CD4-positive, alpha-beta memory T cell (primary cell): ENCODE results near the gene USP31. TPM values are rescaled to one million over a fixed set of nuclear protein-coding genes. Genes with fewer than 3 reads are reported as not detected.
A peak's percentile ranks its signal among the peaks of the same experiment; 100 is the strongest.

Experiments used
- CTCF ChIA-PET: fragments of 350-600 bp; sonication (Branson Sonifier 250); formaldehyde crosslinking; loops from one replicate; lab custom pipeline; 2021; ENCODE audit warnings: inconsistent platforms; ENCODE audit not compliant: partially characterized antibody; lab: Charles Lee
- POLR2A ChIA-PET: fragments of 350-600 bp; sonication (Branson Sonifier 250); formaldehyde crosslinking; loops from one replicate; lab custom pipeline; 2021; ENCODE audit not compliant: partially characterized antibody; lab: Charles Lee
- DNase-seq, 5 donors: peaks; one replicate each; pipeline versions ENCODE4 v3.0.0 to v3.0.0-alpha.2; 2020 to 2022; ENCODE audit warnings: mixed read lengths in 1 of 5
- H3K27ac ChIP-seq: one replicate; pipeline ENCODE4 v1.7.0; 2013; ENCODE audit warnings: low read depth, low read length
- H3K27me3 ChIP-seq: 2 replicates; pipeline ENCODE4 v1.7.0; 2013; ENCODE audit warnings: mild to moderate bottlenecking, low read length, moderate library complexity; ENCODE audit not compliant: insufficient read depth
- H3K36me3 ChIP-seq: 2 replicates; pipeline ENCODE4 v1.7.0; 2013; ENCODE audit warnings: mild to moderate bottlenecking, low read length, moderate library complexity; ENCODE audit not compliant: insufficient read depth
- H3K4me1 ChIP-seq: 2 replicates; pipeline ENCODE4 v1.7.0; 2013; ENCODE audit warnings: mild to moderate bottlenecking, low read length, moderate library complexity; ENCODE audit not compliant: insufficient read depth
- H3K4me3 ChIP-seq, 2 donors: one replicate each; pipeline ENCODE4 v1.7.0; 2013; ENCODE audit warnings: low read length in 2 of 2, mild to moderate bottlenecking in 1 of 2
- H3K9me3 ChIP-seq, 2 donors: one replicate each; pipeline ENCODE4 v1.7.0; 2013; ENCODE audit warnings: low read length in 2 of 2, control low read depth in 1 of 2; ENCODE audit not compliant: control insufficient read depth in 1 of 2
- H3K27ac Mint-ChIP-seq, 7 donors: one replicate each; pipeline ENCODE4 v1.8.0; 2020 to 2021; ENCODE audit warnings: mixed read lengths in 7 of 7, mild to moderate bottlenecking in 6 of 7, inconsistent platforms in 3 of 7, moderate library complexity in 3 of 7
- H3K27me3 Mint-ChIP-seq, 2 donors: one replicate each; pipeline ENCODE4 v1.8.0; 2020 to 2021; ENCODE audit warnings: mixed read lengths in 2 of 2
- H3K36me3 Mint-ChIP-seq, 2 donors: one replicate each; pipeline ENCODE4 v1.8.0; 2020 to 2021; ENCODE audit warnings: mixed read lengths in 2 of 2, inconsistent platforms in 1 of 2, mild to moderate bottlenecking in 1 of 2
- H3K4me1 Mint-ChIP-seq, 4 donors: one replicate each; pipeline ENCODE4 v1.8.0; 2020 to 2021; ENCODE audit warnings: mixed read lengths in 4 of 4, mild to moderate bottlenecking in 1 of 4
- H3K4me3 Mint-ChIP-seq, 8 donors: one replicate each; pipeline ENCODE4 v1.8.0; 2020 to 2021; ENCODE audit warnings: mixed read lengths in 8 of 8, mild to moderate bottlenecking in 7 of 8, moderate library complexity in 6 of 8, inconsistent platforms in 3 of 8
- H3K9me3 Mint-ChIP-seq, 8 donors: one replicate each; pipeline ENCODE4 v1.8.0; 2020 to 2021; ENCODE audit warnings: mixed read lengths in 8 of 8, mild to moderate bottlenecking in 5 of 8, inconsistent platforms in 3 of 8, moderate library complexity in 1 of 8
- intact Hi-C: fragments of 100-400 bp; cut with micrococcal nuclease; formaldehyde crosslinking; loops from one replicate; pipeline ENCODE4 v1.15.1; 2023
- polyA plus RNA-seq, 2 donors: library from polyadenylated mRNA; unstranded; fragments of 300-500 nt; fragmentation: Illumina TruSeq; gene quantifications; one replicate each; pipeline ENCODE4 v1.2.3, GENCODE V29; 2021
- total RNA-seq, 2 experiments: library from RNA; stranded (reverse); gene quantifications; one replicate each; pipeline ENCODE4 v1.2.3, GENCODE V29; 2021

Gene USP31
- total and polyA plus RNA-seq, 4 experiments from 2014 or later: 0.07 to 5.0 (median 2.9) TPM

- Mint-ChIP-seq H3K4me3 (no peak overlapping the region), H3K36me3 (no peaks in the 10 kb centered on the region), H3K4me1 (peaks cover 0 to under 1% (median 0%) of the 10 kb centered on the region in 4 donors), H3K27me3 (peaks cover 15 to 17% of the 10 kb centered on the region in 2 donors), H3K9me3 (peaks cover 0 to 2% (median 0%) of the 10 kb centered on the region in 8 donors), H3K27ac (no peak overlapping the region)
- POLR2A ChIA-PET: no interaction called here
- Histone ChIP-seq H3K4me3 (no peak overlapping the region), H3K36me3 (no peaks in the 10 kb centered on the region), H3K27me3 (peaks cover 6% of the 10 kb centered on the region), H3K27ac (no peak overlapping the region), H3K9me3 (no peaks in the 10 kb centered on the region), H3K4me1 (no peaks in the 10 kb centered on the region)
- CTCF ChIA-PET: no interaction called here
- intact Hi-C loops: no loop called here
- no peak for DNase-seq
These were observed 93.8 kb downstream of the USP31 start for GRCh38 chr16:23055481-23055880.

GRCh38 chr16:23052908-23053580 lies 96.2 kb downstream of the USP31 start:
- peaks cover 6% of the 10 kb centered on the region for H3K27me3 ChIP-seq
- no peak overlapping the region for H3K27ac Mint-ChIP-seq
- no peaks in the 10 kb centered on the region for H3K4me1 Mint-ChIP-seq
- peaks cover 0 to 2% (median 0%) of the 10 kb centered on the region in 8 donors for H3K9me3 Mint-ChIP-seq
- no peaks in the 10 kb centered on the region for H3K9me3 ChIP-seq
- H3K36me3 ChIP-seq: no peaks in the 10 kb centered on the region
- H3K4me3 Mint-ChIP-seq: no peak overlapping the region
- ChIA-PET CTCF (no interaction called here), POLR2A (no interaction called here)
- no peak overlapping the region for H3K4me3 ChIP-seq
- H3K36me3 Mint-ChIP-seq: no peaks in the 10 kb centered on the region
- peaks cover 18 to 27% of the 10 kb centered on the region in 2 donors for H3K27me3 Mint-ChIP-seq
- H3K4me1 ChIP-seq: no peaks in the 10 kb centered on the region
- intact Hi-C loops: no loop called here
- DNase-seq: no peak
- no peak overlapping the region for H3K27ac ChIP-seq

- Mint-ChIP-seq H3K36me3 (no peaks in the 10 kb centered on the region), H3K27me3 (peaks cover 21 to 32% of the 10 kb centered on the region in 2 donors), H3K27ac (no peak overlapping the region), H3K9me3 (peaks cover 0 to 2% (median 0%) of the 10 kb centered on the region in 8 donors), H3K4me3 (no peak overlapping the region), H3K4me1 (no peaks in the 10 kb centered on the region)
- DNase-seq: no peak
- Histone ChIP-seq H3K4me1 (no peaks in the 10 kb centered on the region), H3K9me3 (no peaks in the 10 kb centered on the region), H3K27me3 (peaks cover 6% of the 10 kb centered on the region), H3K36me3 (no peaks in the 10 kb centered on the region), H3K4me3 (no peak overlapping the region), H3K27ac (no peak overlapping the region)
- ChIA-PET CTCF (no interaction called here), POLR2A (no interaction called here)
- intact Hi-C loops: no loop called here
These were observed 97.0 kb downstream of the USP31 start for GRCh38 chr16:23052221-23052620.

GRCh38 chr16:23051587-23051986 lies 97.7 kb downstream of the USP31 start:
- H3K27me3 ChIP-seq: peaks cover 6% of the 10 kb centered on the region
- H3K4me3 Mint-ChIP-seq: no peak overlapping the region
- CTCF ChIA-PET: no interaction called here
- POLR2A ChIA-PET: no interaction called here
- DNase-seq: no peak
- peaks cover 20 to 31% of the 10 kb centered on the region in 2 donors for H3K27me3 Mint-ChIP-seq
- H3K4me3 ChIP-seq: no peak overlapping the region
- intact Hi-C loops: no loop called here
- no peaks in the 10 kb centered on the region for H3K36me3 ChIP-seq
- H3K27ac ChIP-seq: no peak overlapping the region
- no peaks in the 10 kb centered on the region for H3K4me1 Mint-ChIP-seq
- H3K36me3 Mint-ChIP-seq: no peaks in the 10 kb centered on the region
- no peaks in the 10 kb centered on the region for H3K4me1 ChIP-seq
- H3K9me3 Mint-ChIP-seq: peaks cover 0 to 2% (median 0%) of the 10 kb centered on the region in 8 donors
- no peaks in the 10 kb centered on the region for H3K9me3 ChIP-seq
- H3K27ac Mint-ChIP-seq: no peak overlapping the region

- ChIA-PET POLR2A (no interaction called here), CTCF (no interaction called here)
- no peak overlapping the region for H3K27ac ChIP-seq
- H3K36me3 ChIP-seq: no peaks in the 10 kb centered on the region
- intact Hi-C loops: no loop called here
- peaks cover 26 to 42% of the 10 kb centered on the region in 2 donors for H3K27me3 Mint-ChIP-seq
- no peaks in the 10 kb centered on the region for H3K4me1 Mint-ChIP-seq
- no peaks in the 10 kb centered on the region for H3K36me3 Mint-ChIP-seq
- no peaks in the 10 kb centered on the region for H3K4me1 ChIP-seq
- H3K4me3 ChIP-seq: no peak overlapping the region
- H3K9me3 Mint-ChIP-seq: peaks cover 0 to 19% (median 13%) of the 10 kb centered on the region in 8 donors
- H3K27me3 ChIP-seq: peaks cover 6% of the 10 kb centered on the region
- no peak for DNase-seq
- no peak overlapping the region for H3K27ac Mint-ChIP-seq
- H3K4me3 Mint-ChIP-seq: no peak overlapping the region
- no peaks in the 10 kb centered on the region for H3K9me3 ChIP-seq
These were observed 101.1 kb downstream of the USP31 start for GRCh38 chr16:23048164-23048563.

GRCh38 chr16:23045025-23045424 lies 104.2 kb downstream of the USP31 start:
- ChIA-PET POLR2A (no interaction called here), CTCF (no interaction called here)
- Mint-ChIP-seq H3K4me1 (no peaks in the 10 kb centered on the region), H3K27me3 (peaks cover 25 to 36% of the 10 kb centered on the region in 2 donors), H3K27ac (peak overlapping the region in 1 of 7 donors; percentile 50), H3K9me3 (peaks cover 0 to 19% (median 13%) of the 10 kb centered on the region in 8 donors), H3K36me3 (no peaks in the 10 kb centered on the region), H3K4me3 (no peak overlapping the region)
- Histone ChIP-seq H3K9me3 (no peaks in the 10 kb centered on the region), H3K4me3 (no peak overlapping the region), H3K36me3 (no peaks in the 10 kb centered on the region), H3K27ac (no peak overlapping the region), H3K4me1 (no peaks in the 10 kb centered on the region), H3K27me3 (no peaks in the 10 kb centered on the region)
- DNase-seq: no peak
- intact Hi-C loops: no loop called here

- DNase-seq: no peak
- peaks cover 2 to 14% (median 11%) of the 10 kb centered on the region in 8 donors for H3K9me3 Mint-ChIP-seq
- no peak overlapping the region for H3K27ac Mint-ChIP-seq
- CTCF ChIA-PET: no interaction called here
- no peaks in the 10 kb centered on the region for H3K36me3 Mint-ChIP-seq
- POLR2A ChIA-PET: no interaction called here
- H3K4me1 Mint-ChIP-seq: no peaks in the 10 kb centered on the region
- Histone ChIP-seq H3K4me3 (no peak overlapping the region), H3K27ac (no peak overlapping the region), H3K36me3 (no peaks in the 10 kb centered on the region), H3K4me1 (no peaks in the 10 kb centered on the region), H3K27me3 (no peaks in the 10 kb centered on the region), H3K9me3 (no peaks in the 10 kb centered on the region)
- intact Hi-C loops: no loop called here
- no peak overlapping the region for H3K4me3 Mint-ChIP-seq
- H3K27me3 Mint-ChIP-seq: peaks cover 9 to 16% of the 10 kb centered on the region in 2 donors
These were observed 109.0 kb downstream of the USP31 start for GRCh38 chr16:23040246-23040645.
